HG02852 (cell line): ENCODE results near the gene PSKH1.
"Not testable (repeated sequence)": the region's sequence is repeated elsewhere in the genome, so short reads cannot be mapped to it uniquely, and the experiment has no call there.

ENCODE experiments used
- ATAC-seq: cut with Tn5 transposase; IDR thresholded peaks from one replicate; pipeline ENCODE4 v1.9.1; 2021; ENCODE audit warnings: mild to moderate bottlenecking, moderate library complexity; ENCODE audit not compliant: unreplicated experiment

Gene PSKH1

GRCh38 chr16:67972285-67972684 lies 79.2 kb downstream of the PSKH1 start:
- ATAC-seq: not testable (repeated sequence)

GRCh38 chr16:67975321-67976105 lies 82.5 kb downstream of the PSKH1 start:
- ATAC-seq: peak; percentile 74

- no peak for ATAC-seq
These were observed 83.2 kb downstream of the PSKH1 start for GRCh38 chr16:67976205-67976604.

GRCh38 chr16:67977005-67977404 lies 84.0 kb downstream of the PSKH1 start:
- ATAC-seq: no peak

GRCh38 chr16:67977469-67978227 lies 84.6 kb downstream of the PSKH1 start:
- no peak for ATAC-seq
